Endothelial cell of umbilical vein (primary cell): Measurements from ENCODE around the gene ADGRG3. TPM values are rescaled to one million over a fixed set of nuclear protein-coding genes. Genes with fewer than 3 reads are reported as not detected.

Experiments
- BruUV-seq: library from RNA; stranded (reverse); fragments of 400-500 nt; replicated peaks from 2 replicates; lab custom pipeline; 2021; lab: Mats Ljungman, UMichigan
- CTCF ChIA-PET: fragments of 300-600, 350-600 bp; sonication (Branson Sonifier 250); formaldehyde crosslinking; loops from one replicate; lab custom pipeline; 2021; ENCODE audit warnings: antibody characterized with exemption, inconsistent platforms; lab: Charles Lee
- POLR2A ChIA-PET: fragments of 300-600, 350-600 bp; sonication (Branson Sonifier 250); formaldehyde crosslinking; loops from one replicate; lab custom pipeline; 2021; ENCODE audit warnings: antibody characterized with exemption, inconsistent platforms; lab: Charles Lee
- DNase-seq: peaks from one replicate; pipeline ENCODE4 v3.0.0-alpha.2; 2011; ENCODE audit warnings: low read depth, low spot score
- FAIRE-seq: peaks from 2 replicates; lab custom pipeline; 2011; peaks lifted over from hg19 to GRCh38; lab: Jason Lieb, UNC
- H2AFZ ChIP-seq: 2 replicates; pipeline ENCODE4 v1.6.0; 2012; ENCODE audit warnings: low read depth, low read length, control low read depth, inconsistent platforms
- H3K27ac ChIP-seq: 2 replicates; pipeline ENCODE4 v1.5.1; 2011; ENCODE audit warnings: low read depth, mild to moderate bottlenecking, control low read depth, low read length, moderate library complexity; ENCODE audit not compliant: insufficient read depth
- H3K27me3 ChIP-seq, 2 experiments: 2 replicates each; pipeline versions ENCODE4 v1.6.0 to v1.6.1; 2011; ENCODE audit warnings: low read length in 2 of 2, mixed read lengths in 1 of 2; ENCODE audit not compliant: control insufficient read depth in 2 of 2, insufficient read depth in 2 of 2
- H3K36me3 ChIP-seq, 2 experiments: 2 replicates in 1 of 2; 3 replicates in 1 of 2; pipeline ENCODE4 v1.5.1; 2011; ENCODE audit warnings: low read length in 2 of 2, mild to moderate bottlenecking in 1 of 2, moderate library complexity in 1 of 2; ENCODE audit not compliant: control insufficient read depth in 2 of 2, insufficient read depth in 2 of 2; ENCODE audit errors: extremely low read depth in 1 of 2
- H3K4me1 ChIP-seq: 3 replicates; pipeline ENCODE4 v1.5.1; 2011; ENCODE audit warnings: mild to moderate bottlenecking, low read length; ENCODE audit not compliant: control insufficient read depth, insufficient read depth; ENCODE audit errors: extremely low read depth
- H3K4me2 ChIP-seq: 2 replicates; pipeline ENCODE4 v1.6.1; 2011; ENCODE audit warnings: low read length, control low read depth, mixed read lengths; ENCODE audit not compliant: insufficient read depth
- H3K4me3 ChIP-seq, 3 experiments: fragments of 200-600 bp in 1 of 3; sonication (generic), shearing (Covaris generic) in 1 of 3; replicated peaks in 1 of 3; 2 replicates each; pipeline ENCODE4 v1.5.1; 2011 to 2016; ENCODE audit warnings: control low read depth in 3 of 3, low read length in 3 of 3, mild to moderate bottlenecking in 2 of 3, inconsistent platforms in 1 of 3, low read depth in 1 of 3, moderate library complexity in 1 of 3; ENCODE audit not compliant: insufficient read depth in 1 of 3
- H3K79me2 ChIP-seq: 2 replicates; pipeline ENCODE4 v1.6.0; 2012; ENCODE audit warnings: low read length, inconsistent platforms; ENCODE audit not compliant: control insufficient read depth, insufficient read depth
- H3K9ac ChIP-seq: replicated peaks from 2 replicates; pipeline ENCODE3; 2011; ENCODE audit warnings: low read length, control low read depth; ENCODE audit not compliant: insufficient read depth; ENCODE audit errors: extremely low read depth
- H3K9me1 ChIP-seq: replicated peaks from 3 replicates; pipeline ENCODE4 v1.6.0; 2011; ENCODE audit warnings: mild to moderate bottlenecking, low read length; ENCODE audit not compliant: control insufficient read depth, insufficient read depth; ENCODE audit errors: extremely low read depth
- H3K9me3 ChIP-seq: replicated peaks from 2 replicates; pipeline ENCODE4 v1.5.1; 2012; ENCODE audit warnings: low read length, inconsistent platforms; ENCODE audit not compliant: control insufficient read depth, insufficient read depth
- H4K20me1 ChIP-seq: replicated peaks from 2 replicates; pipeline ENCODE3; 2011; ENCODE audit warnings: mild to moderate bottlenecking, low read length; ENCODE audit not compliant: control insufficient read depth, insufficient read depth; ENCODE audit errors: extremely low read depth
- CTCF ChIP-seq, 2 donors: IDR thresholded peaks; 1 replicate in 1 of 2; 2 replicates in 1 of 2; pipeline ENCODE4 v1.5.1; 2011; ENCODE audit warnings: low read length in 2 of 2, mild to moderate bottlenecking in 2 of 2, moderate library complexity in 2 of 2, control low read depth in 1 of 2, inconsistent platforms in 1 of 2, low read depth in 1 of 2; ENCODE audit not compliant: insufficient read depth in 1 of 2; ENCODE audit errors: extremely low read depth in 1 of 2
- EZH2 ChIP-seq: IDR thresholded peaks from 2 replicates; pipeline ENCODE4 v1.6.1; 2012; ENCODE audit warnings: borderline replicate concordance, low read depth, mild to moderate bottlenecking, moderate library complexity, low read length, inconsistent platforms; ENCODE audit not compliant: severe bottlenecking
- FOS ChIP-seq: IDR thresholded peaks from 2 replicates; pipeline ENCODE4 v1.6.1; 2011; ENCODE audit warnings: mild to moderate bottlenecking, low read length, moderate library complexity, borderline replicate concordance; ENCODE audit not compliant: insufficient read depth
- GATA2 ChIP-seq: IDR thresholded peaks from 2 replicates; pipeline ENCODE4 v1.7.0; 2011; ENCODE audit warnings: low read depth, mild to moderate bottlenecking, moderate library complexity, mixed read lengths, low read length; ENCODE audit not compliant: insufficient read length, insufficient read depth
- JUN ChIP-seq: IDR thresholded peaks from 2 replicates; pipeline ENCODE4 v1.6.1; 2011; ENCODE audit warnings: borderline replicate concordance, low read depth; ENCODE audit not compliant: insufficient read length, insufficient read depth
- MAX ChIP-seq: IDR thresholded peaks from 2 replicates; pipeline ENCODE4 v1.6.1; 2011; ENCODE audit not compliant: insufficient read depth, insufficient read length
- MYC ChIP-seq: IDR thresholded peaks from one replicate; pipeline ENCODE4 v1.6.1; 2011; ENCODE audit warnings: mild to moderate bottlenecking, low read depth, low read length
- POLR2A ChIP-seq: IDR thresholded peaks from 2 replicates; pipeline ENCODE4 v1.6.1; 2012; ENCODE audit warnings: low read depth, mild to moderate bottlenecking, control low read depth, low read length
- POLR2AphosphoS5 ChIP-seq: IDR thresholded peaks from 2 replicates; pipeline ENCODE4 v1.6.1; 2012; ENCODE audit warnings: low read depth, mild to moderate bottlenecking, control low read depth, low read length, moderate library complexity; ENCODE audit not compliant: insufficient read depth
- dilution Hi-C: fragments of 300-500 bp; cut with MboI; formaldehyde crosslinking; loops from one replicate; pipeline ENCODE4 v1.15.0; 2019; ENCODE audit warnings: low sequenced_read_pairs; ENCODE audit not compliant: extremely low pct_ligation_motif_present
- intact Hi-C: fragments of 100-400 bp; cut with micrococcal nuclease; formaldehyde crosslinking; loops from one replicate; pipeline ENCODE4 v1.10.0; 2022
- polyA plus RNA-seq, 4 experiments: library from polyadenylated mRNA; depleted of rRNA in 3 of 4; stranded (reverse) in 3 of 4; unstranded in 1 of 4; fragments of >200 nt; gene quantifications; 2 replicates each; pipeline versions ENCODE4 v1.2.1 to v1.2.3, GENCODE V29; 2011 to 2012; ENCODE audit warnings: missing spikeins in 1 of 4
- total RNA-seq: library from RNA; stranded (reverse); gene quantifications from 2 replicates; pipeline ENCODE4 v1.2.3, GENCODE V29; 2021

Gene ADGRG3
- total and polyA plus RNA-seq, 2 donors (not counting 3 experiments of a cell fraction or from before 2014, with no cell fraction given): not detected

- Histone ChIP-seq H3K9me3 (no peaks in the 10 kb centered on the region), H3K4me1 (no peaks in the 10 kb centered on the region), H2AFZ (no peak overlapping the region), H3K9me1 (no peaks in the 10 kb centered on the region), H3K79me2 (no peaks in the 10 kb centered on the region), H3K36me3 (no peaks in the 10 kb centered on the region), H4K20me1 (no peaks in the 10 kb centered on the region), H3K27ac (no peak overlapping the region), H3K9ac (no peak overlapping the region), H3K4me3 (no peak overlapping the region), H3K27me3 (no peaks in the 10 kb centered on the region), H3K4me2 (no peak overlapping the region)
- DNase-seq (peak; percentile 16), FAIRE-seq (no peak)
- ChIA-PET POLR2A (interaction anchor here (1.0 kb wide), 1 partner anchor 147 kb away, joined by 3 read pairs; no protein-coding TSS in a partner anchor), CTCF (interaction anchor here (0.6 to 5.3 kb wide), 34 partner anchors 9 to 299 kb away, joined by 3 to 43 read pairs (median 4); partner anchors contain the start of genes KATNB1, USB1 and ZNF319)
- no TSS peak for BruUV-seq
- intact Hi-C loops (no loop called here), dilution Hi-C loops (no loop called here)
- no peak for TF ChIP-seq MYC
- peak; percentile 15 to 22 for TF ChIP-seq CTCF (IDR thresholded peaks at IDR 0.05; ENCODE audit: extremely low read depth in 1 of 2, insufficient read depth in 1 of 2, low read depth in 1 of 2, low read length in 2 of 2)
These were observed 55.1 kb downstream of the ADGRG3 start for GRCh38 chr16:57723170-57723569.

GRCh38 chr16:57724531-57724930 lies 56.4 kb downstream of the ADGRG3 start:
- FAIRE-seq (no peak), DNase-seq (no peak)
- intact Hi-C loops (no loop called here), dilution Hi-C loops (no loop called here)
- H3K4me1 ChIP-seq: no peaks in the 10 kb centered on the region
- H3K79me2 ChIP-seq: no peaks in the 10 kb centered on the region
- ChIA-PET CTCF (interaction anchor here (1.2 to 5.3 kb wide), 4 partner anchors 11 to 148 kb away, joined by 3 to 43 read pairs (median 15); partner anchors contain the start of gene KATNB1), POLR2A (no interaction called here)
- no peak overlapping the region for H3K9ac ChIP-seq
- no peaks in the 10 kb centered on the region for H3K27me3 ChIP-seq
- no peak for TF ChIP-seq EZH2
- no peak for TF ChIP-seq JUN
- TF ChIP-seq MYC: no peak
- TF ChIP-seq CTCF (IDR thresholded peaks at IDR 0.05; ENCODE audit: extremely low read depth in 1 of 2, insufficient read depth in 1 of 2, low read depth in 1 of 2, low read length in 2 of 2): no peak
- no peak for TF ChIP-seq GATA2
- TF ChIP-seq FOS: no peak
- TF ChIP-seq POLR2AphosphoS5: no peak
- TF ChIP-seq POLR2A: no peak
- no peak for TF ChIP-seq MAX
- H3K36me3 ChIP-seq: no peaks in the 10 kb centered on the region
- H2AFZ ChIP-seq: no peak overlapping the region
- no peaks in the 10 kb centered on the region for H3K9me3 ChIP-seq
- H3K4me3 ChIP-seq: no peak overlapping the region
- H3K4me2 ChIP-seq: no peak overlapping the region
- no peaks in the 10 kb centered on the region for H3K9me1 ChIP-seq
- no TSS peak for BruUV-seq
- no peaks in the 10 kb centered on the region for H4K20me1 ChIP-seq
- no peak overlapping the region for H3K27ac ChIP-seq
